Upper lobe of right lung (tissue), 1 donor: Measurements from ENCODE around the gene SYPL1. TPM values are rescaled to one million over a fixed set of nuclear protein-coding genes. Genes with fewer than 3 reads are reported as not detected.

Source experiments
- ATAC-seq: fragments of 200-7000 bp; cut with Tn5 transposase; one replicate; pipeline ENCODE4 v1.9.1; 2020; ENCODE audit warnings: mild to moderate bottlenecking, moderate library complexity
- DNase-seq: peaks from one replicate; pipeline ENCODE4 v3.0.0-alpha.2; 2020
- H3K27ac ChIP-seq: fragments of 200-600 bp; one replicate; pipeline ENCODE4 v1.8.0; 2022
- H3K27me3 ChIP-seq: fragments of 200-600 bp; one replicate; pipeline ENCODE4 v1.8.0; 2022; ENCODE audit warnings: mild to moderate bottlenecking
- H3K36me3 ChIP-seq: fragments of 200-600 bp; one replicate; pipeline ENCODE4 v1.8.0; 2022
- H3K4me1 ChIP-seq: fragments of 200-600 bp; one replicate; pipeline ENCODE4 v1.8.0; 2022
- H3K4me3 ChIP-seq: fragments of 200-600 bp; one replicate; pipeline ENCODE4 v1.8.0; 2022; ENCODE audit warnings: mild to moderate bottlenecking
- H3K9me3 ChIP-seq: fragments of 200-600 bp; one replicate; pipeline ENCODE4 v1.8.0; 2022
- intact Hi-C: fragments of 100-400 bp; cut with DNase I; formaldehyde crosslinking; loops from one replicate; pipeline ENCODE4 v1.11.0; 2022
- total RNA-seq: library from RNA; stranded (reverse); fragmentation: NEBNext Ultra II Directional; extraction: Animal tissue kit (Norgen Biotek cat#: 25700); gene quantifications from one replicate; pipeline ENCODE4 v1.2.1, GENCODE V29; 2021
- TF ChIP-seq, protein P1 (sequence below): fragments of 200-600 bp; IDR thresholded peaks from one replicate; pipeline ENCODE4 v1.8.0; 2022; ENCODE audit warnings: antibody characterized with exemption
- donor health status: DM: no; HTN: yes; CAD: no; lungs with severe emphysema.

Gene SYPL1
- total RNA-seq, 1 donor from 2014 or later = 92.4 TPM

DNA sequence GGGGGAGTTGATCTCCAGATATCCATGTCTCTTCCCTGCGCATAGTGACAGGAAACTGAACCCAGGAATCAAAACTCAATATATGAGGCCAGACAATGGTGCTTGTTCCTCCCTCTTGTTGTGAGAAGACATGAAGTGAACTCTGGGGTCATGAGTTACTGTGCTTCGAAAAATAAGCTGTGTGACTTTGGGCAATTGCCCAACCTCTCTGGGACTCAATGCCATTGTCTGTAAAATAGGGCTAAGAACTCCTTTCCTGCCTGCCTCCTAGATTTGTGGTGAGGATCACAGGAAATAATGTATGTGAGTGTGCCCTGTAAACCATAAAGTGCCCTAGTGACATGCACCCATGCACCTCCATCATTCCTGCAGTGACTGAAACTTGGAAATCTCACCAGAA lies 48.4 kb downstream of the SYPL1 start:
- no peak overlapping the region for H3K27ac ChIP-seq
- no peak for ATAC-seq
- TF ChIP-seq, protein P1, sequence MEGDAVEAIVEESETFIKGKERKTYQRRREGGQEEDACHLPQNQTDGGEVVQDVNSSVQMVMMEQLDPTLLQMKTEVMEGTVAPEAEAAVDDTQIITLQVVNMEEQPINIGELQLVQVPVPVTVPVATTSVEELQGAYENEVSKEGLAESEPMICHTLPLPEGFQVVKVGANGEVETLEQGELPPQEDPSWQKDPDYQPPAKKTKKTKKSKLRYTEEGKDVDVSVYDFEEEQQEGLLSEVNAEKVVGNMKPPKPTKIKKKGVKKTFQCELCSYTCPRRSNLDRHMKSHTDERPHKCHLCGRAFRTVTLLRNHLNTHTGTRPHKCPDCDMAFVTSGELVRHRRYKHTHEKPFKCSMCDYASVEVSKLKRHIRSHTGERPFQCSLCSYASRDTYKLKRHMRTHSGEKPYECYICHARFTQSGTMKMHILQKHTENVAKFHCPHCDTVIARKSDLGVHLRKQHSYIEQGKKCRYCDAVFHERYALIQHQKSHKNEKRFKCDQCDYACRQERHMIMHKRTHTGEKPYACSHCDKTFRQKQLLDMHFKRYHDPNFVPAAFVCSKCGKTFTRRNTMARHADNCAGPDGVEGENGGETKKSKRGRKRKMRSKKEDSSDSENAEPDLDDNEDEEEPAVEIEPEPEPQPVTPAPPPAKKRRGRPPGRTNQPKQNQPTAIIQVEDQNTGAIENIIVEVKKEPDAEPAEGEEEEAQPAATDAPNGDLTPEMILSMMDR = no peak
- H3K36me3 ChIP-seq = no peaks in the 10 kb centered on the region
- DNase-seq = no peak
- intact Hi-C loops = no loop called here
- H3K9me3 ChIP-seq = no peaks in the 10 kb centered on the region
- H3K27me3 ChIP-seq = no peaks in the 10 kb centered on the region
- no peak overlapping the region for H3K4me3 ChIP-seq
- peaks cover 22% of the 10 kb centered on the region for H3K4me1 ChIP-seq

DNA sequence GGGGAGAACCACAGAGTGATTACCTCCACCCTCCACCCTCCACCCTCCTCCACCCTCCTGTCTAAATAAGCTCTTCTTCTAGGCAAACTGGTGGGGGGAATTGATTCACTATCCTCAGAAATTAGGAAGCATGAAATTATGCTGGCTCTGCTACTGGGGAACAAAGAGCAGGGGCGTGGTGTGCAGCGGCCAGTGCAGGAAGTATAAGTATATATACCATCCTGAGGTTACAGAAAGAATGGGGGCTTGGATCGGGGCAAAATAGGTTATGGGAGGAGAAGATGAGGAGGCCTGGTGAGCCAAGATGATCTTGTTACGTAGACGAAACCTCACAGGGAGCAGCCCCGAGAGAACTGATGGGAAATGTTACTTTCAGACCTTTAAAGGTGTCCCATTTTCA lies 49.1 kb downstream of the SYPL1 start:
- no peak for ATAC-seq
- Histone ChIP-seq H3K27ac (no peak overlapping the region), H3K27me3 (no peaks in the 10 kb centered on the region)

DNA sequence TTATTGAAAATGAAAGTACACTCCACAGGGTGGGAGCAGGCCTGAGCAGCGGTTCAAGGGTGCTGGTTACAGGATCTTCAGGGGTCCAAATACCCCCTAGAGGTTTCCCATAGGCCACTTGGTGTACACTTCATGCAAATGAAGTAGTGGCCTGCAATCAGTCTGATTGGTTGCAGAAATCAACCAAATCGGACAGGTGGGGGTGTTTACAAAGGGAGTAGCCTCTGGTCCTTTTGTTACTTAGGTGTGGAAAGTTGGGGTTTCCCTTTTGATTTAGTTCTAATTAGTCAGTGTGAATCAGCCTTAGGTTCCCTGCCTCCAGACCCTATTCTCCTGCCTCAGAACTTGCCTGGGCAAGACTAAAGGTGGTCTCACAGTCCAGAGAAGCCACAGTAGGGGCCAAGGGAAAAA lies 49.6 kb downstream of the SYPL1 start:
- H3K27ac ChIP-seq = no peak overlapping the region
- intact Hi-C loops = no loop called here
- no peak for DNase-seq

More for the DNA sequence above, 49.1 kb downstream of the SYPL1 start:
- Histone ChIP-seq H3K4me3 (no peak overlapping the region), H3K9me3 (no peaks in the 10 kb centered on the region), H3K4me1 (peaks cover 28% of the 10 kb centered on the region), H3K36me3 (no peaks in the 10 kb centered on the region)
- intact Hi-C loops = no loop called here
- TF ChIP-seq, protein P1 = no peak
- DNase-seq = no peak

DNA sequence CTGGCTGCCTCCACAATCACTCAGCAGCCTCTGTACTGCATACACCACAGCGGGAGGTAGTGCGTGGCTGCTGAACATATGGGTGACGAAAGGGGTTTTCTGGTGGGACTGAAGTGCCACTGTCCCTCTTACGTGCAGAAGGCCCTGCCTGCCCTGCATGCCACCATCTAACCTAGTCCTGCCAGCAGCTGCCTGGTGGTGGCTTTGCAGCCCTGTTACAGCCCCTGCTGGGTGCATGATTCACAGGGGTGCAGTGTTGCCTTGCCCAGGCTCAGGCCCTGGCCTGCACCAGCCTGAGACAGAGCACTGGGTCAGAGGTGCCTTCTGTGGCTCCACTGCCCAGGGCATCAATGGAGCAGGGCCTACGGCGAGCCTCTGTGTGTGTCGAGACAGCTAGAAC lies 50.1 kb downstream of the SYPL1 start:
- H3K4me3 ChIP-seq = no peak overlapping the region
- intact Hi-C loops = no loop called here
- DNase-seq (no peak), ATAC-seq (no peak)
- TF ChIP-seq, protein P1 = no peak
- no peaks in the 10 kb centered on the region for H3K27me3 ChIP-seq
- H3K4me1 ChIP-seq = peaks cover 28% of the 10 kb centered on the region
- H3K27ac ChIP-seq = no peak overlapping the region
- H3K36me3 ChIP-seq = no peaks in the 10 kb centered on the region
- no peaks in the 10 kb centered on the region for H3K9me3 ChIP-seq

More for the DNA sequence above, 49.6 kb downstream of the SYPL1 start:
- Histone ChIP-seq H3K4me1 (peaks cover 28% of the 10 kb centered on the region), H3K36me3 (no peaks in the 10 kb centered on the region), H3K4me3 (no peak overlapping the region), H3K27me3 (no peaks in the 10 kb centered on the region), H3K9me3 (no peaks in the 10 kb centered on the region)
- no peak for ATAC-seq
- TF ChIP-seq, protein P1 = no peak

DNA sequence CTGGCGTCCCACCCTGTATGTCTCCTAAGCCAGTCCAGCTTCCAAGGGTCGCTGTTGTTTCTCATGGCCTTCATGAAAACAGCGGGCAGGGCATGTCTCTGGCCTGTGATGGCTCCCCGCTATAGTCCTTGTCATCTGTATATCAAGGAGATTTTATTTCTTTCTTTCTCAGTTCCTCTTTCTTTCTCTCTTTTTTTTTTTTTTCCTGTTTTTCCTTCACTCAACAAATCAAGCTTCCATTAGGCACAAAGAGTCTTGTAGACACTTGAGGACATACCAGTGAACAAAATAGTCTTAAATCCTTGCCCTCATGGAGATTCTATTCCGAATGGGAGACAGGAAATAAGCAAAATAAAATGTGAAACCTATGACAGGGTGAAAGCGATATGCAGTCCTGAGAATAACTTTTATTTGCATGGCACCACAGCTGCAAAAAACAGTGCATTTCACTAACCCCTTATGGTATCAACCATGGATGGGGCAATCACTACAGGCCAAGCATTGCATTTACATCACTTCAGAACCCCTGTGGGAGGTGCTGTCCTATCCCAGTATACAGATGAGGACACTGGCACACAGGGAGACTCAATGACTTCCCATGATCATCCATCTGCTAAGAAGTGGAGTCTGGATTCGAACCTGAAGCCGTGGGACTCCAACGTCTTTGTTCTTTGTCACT lies 50.7 kb downstream of the SYPL1 start:
- no peak for ATAC-seq

More for the DNA sequence above, 50.7 kb downstream of the SYPL1 start:
- no peaks in the 10 kb centered on the region for H3K9me3 ChIP-seq
- H3K36me3 ChIP-seq = no peaks in the 10 kb centered on the region
- TF ChIP-seq, protein P1 = no peak
- no peak overlapping the region for H3K27ac ChIP-seq
- peaks cover 28% of the 10 kb centered on the region for H3K4me1 ChIP-seq
- no peak for DNase-seq
- no peaks in the 10 kb centered on the region for H3K27me3 ChIP-seq
- no peak overlapping the region for H3K4me3 ChIP-seq
- intact Hi-C loops = no loop called here
